ENCODE results near the gene KSR2.

DNA sequence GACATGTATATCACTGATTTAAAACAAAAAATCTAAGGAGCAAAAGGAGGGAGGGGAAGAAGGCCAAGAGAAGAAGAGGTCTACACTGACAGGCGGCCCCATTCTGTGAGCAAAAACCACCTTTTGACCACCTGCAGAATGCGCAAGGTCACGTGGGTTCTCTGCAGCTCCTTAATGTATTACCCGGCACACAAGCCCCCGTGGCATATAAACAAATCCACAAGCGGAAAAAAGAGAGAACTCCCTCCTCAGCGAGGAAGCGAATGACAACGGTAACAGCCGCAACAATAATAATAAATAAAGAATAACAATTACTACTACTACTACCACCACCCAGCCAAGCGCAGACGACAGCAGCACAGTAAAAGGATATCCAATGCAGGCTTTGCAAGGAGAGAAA is 1.3 kb downstream of the KSR2 start:
- TF ChIP-seq, protein P1, sequence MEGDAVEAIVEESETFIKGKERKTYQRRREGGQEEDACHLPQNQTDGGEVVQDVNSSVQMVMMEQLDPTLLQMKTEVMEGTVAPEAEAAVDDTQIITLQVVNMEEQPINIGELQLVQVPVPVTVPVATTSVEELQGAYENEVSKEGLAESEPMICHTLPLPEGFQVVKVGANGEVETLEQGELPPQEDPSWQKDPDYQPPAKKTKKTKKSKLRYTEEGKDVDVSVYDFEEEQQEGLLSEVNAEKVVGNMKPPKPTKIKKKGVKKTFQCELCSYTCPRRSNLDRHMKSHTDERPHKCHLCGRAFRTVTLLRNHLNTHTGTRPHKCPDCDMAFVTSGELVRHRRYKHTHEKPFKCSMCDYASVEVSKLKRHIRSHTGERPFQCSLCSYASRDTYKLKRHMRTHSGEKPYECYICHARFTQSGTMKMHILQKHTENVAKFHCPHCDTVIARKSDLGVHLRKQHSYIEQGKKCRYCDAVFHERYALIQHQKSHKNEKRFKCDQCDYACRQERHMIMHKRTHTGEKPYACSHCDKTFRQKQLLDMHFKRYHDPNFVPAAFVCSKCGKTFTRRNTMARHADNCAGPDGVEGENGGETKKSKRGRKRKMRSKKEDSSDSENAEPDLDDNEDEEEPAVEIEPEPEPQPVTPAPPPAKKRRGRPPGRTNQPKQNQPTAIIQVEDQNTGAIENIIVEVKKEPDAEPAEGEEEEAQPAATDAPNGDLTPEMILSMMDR (IDR thresholded peaks at IDR 0.05; ENCODE audit: low read depth, low read length) = no peak
- TF ChIP-seq EZH2phosphoT487 (IDR thresholded peaks at IDR 0.05; ENCODE audit: low read depth) = no peak

Measured in OCI-LY3 (cell line).